Stimulated activated CD8-positive, alpha-beta memory T cell treated with anti-CD3 and anti-CD28 coated beads, Interleukin-4, amount 100 ng/mL, for 24 hours (primary cell): ENCODE data around the gene HBS1L.

Experiments
- DNase-seq: peaks from one replicate; pipeline ENCODE4 v3.0.0-alpha.2; 2020; ENCODE audit warnings: low read depth

HBS1L gene

DNA sequence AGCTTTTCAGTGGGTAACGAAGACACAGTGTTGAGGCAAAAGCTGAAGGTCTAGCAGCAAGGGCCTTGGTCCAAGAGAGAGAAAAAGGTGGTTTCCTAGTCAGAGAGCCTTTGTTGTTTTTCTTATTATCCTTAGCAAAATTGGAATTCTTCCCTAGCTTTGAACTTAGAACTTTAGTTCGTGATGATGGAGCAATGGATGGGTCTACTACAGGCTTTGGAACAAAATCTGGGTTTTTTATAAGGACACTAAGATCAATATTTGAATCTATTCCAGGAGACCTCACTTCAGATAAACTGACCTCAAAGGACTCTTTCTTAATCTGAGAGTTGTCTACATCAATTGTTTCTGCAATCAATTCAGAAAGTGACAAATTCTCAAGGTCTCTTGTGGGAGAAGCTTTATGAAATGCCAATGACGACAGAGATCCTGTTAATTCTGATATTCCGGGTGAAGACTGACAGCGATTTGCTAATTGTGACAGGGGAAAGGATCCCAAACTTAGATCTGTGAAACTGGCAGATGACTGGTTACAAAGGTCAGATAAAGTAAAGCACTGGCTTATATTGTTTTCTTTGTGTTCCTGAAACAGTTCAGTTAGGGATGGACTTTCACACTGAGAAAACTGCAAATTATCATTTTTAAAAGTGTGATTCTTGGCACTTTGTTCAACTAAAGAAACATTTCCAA is 17.7 kb downstream of the HBS1L start:
- no peak for DNase-seq

DNA sequence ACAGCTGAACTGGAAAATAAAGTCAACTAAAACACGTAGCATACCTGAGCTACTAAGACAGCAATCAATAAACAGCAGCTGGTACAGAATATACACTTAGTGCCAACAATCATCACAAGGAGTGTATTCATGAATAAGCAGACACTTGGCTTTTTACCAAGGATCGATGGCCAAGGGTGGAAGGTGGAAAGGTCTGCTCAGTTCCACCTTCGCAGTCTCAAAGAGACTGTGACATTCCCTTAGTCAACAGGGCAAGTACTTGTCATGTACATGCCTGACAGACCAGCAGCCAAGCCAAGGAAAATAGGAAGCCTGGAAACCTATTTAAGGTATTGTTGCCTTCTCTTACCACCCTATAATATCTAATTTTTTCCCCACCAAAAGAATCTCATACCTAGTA is 21.4 kb downstream of the HBS1L start:
- no peak for DNase-seq

DNA sequence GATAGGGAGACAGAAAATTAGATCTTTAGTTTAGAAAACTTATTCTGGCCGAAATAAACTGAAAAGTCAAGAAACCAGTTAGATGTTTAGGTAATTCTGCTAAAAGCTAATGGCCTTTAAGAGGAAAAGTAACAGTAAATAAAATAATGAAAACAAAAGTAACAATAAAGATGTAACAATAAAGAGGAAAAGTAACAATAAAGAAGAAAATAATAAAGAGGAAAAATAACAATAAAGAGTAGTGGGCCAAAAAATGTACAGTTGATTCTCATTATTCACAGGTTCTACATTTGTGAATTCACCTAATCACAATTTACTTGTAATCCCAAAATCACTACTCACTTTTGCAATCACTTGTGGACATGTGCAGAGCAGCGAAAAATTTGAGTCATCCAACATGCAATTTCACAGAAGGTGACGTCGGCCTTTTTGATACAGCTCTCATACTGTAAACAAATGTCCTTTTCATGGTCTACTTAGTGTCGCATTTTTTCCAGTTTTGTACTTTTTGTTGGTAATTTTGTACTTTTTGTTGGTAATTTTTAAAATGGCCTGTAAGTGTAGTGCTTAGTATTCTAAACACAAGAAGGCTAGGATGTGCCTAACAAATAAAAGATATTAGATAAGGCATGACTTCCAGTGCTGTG is 24.0 kb downstream of the HBS1L start:
- DNase-seq: no peak

DNA sequence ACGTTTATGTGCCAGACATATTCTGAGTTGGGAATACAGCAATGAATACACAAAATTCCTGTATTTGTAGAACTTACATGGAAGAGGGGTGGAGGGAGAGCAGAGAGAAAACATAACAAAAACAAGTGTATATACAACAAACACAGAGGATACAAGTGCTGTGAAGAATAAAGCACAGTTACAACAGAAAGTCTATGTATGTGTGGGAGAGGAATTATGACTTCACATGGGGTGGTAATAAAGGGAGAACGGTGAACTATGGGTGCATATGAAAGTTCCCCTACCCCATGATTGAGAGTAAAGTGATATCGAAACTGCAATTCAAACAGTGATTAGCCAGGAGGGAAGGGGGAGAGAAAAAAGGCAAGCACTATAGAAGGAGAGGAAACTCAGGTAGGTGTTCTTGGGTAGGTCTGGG is 24.6 kb downstream of the HBS1L start:
- no peak for DNase-seq

DNA sequence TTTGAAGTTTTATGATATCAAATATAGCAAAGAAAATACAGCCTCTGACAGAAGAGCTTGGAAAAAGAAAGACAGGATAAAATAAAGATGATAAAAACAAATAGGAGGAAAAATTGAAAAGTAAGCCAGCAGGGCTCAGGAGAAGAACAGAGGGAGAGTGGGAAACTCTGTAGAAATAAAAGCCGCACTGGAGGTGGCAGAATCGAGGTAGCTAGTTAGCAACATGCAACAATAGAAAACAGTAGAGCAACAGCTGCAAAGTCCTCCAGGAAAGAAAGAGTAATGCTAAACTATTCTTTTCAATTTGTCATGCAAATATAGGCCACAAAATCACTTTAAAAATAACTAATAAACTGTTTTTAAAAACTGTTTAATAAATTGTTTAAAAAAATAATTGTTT is 28.8 kb downstream of the HBS1L start:
- DNase-seq: no peak

DNA sequence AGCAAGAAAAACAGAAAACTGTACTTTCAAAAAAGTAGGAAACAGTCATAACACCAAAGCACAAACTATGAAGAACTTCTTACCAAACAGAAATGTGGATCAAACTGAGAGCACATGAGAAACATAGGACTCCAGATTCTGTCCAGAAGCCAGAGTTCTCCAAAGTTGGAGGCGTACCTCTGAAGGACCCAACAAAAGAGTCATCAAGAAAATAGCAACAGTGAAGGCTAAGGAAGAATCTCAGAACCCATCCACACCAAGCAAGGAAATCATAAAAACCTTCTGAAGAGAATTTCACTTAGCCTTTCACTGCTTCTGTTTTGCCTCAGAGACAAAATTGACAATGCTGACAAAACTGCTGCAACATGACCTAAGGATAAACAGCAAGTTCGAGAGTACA is 29.4 kb downstream of the HBS1L start:
- DNase-seq: no peak

DNA sequence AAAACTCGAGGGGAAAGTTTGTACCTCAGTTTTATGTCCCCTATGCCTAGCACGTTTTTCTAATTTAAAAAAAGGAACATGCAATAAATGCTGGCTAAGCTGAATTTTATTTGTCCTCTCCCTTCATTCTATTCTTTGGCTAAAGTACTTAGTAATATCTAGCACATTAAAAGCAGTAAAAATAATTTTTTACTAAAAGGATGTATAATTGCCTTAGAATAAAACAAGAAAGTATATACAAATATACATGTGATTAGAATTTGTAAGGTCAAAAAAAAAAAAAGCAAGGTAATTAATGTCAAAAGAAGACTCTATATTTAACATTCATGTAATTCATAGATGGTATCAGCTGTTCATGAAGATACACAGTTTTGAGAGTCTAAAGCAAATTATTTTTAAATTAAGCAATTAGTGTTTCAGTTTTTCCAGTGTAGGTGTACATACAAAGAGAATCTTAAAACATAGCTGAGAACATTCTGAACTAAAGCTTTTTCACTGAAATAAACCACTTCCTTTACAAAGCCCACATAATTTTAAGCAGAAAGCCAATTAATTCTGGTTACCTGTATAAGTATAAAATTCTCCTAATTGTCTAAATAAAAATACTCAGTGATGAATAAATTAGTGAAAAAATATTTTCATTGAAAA is 32.4 kb downstream of the HBS1L start:
- DNase-seq: no peak

DNA sequence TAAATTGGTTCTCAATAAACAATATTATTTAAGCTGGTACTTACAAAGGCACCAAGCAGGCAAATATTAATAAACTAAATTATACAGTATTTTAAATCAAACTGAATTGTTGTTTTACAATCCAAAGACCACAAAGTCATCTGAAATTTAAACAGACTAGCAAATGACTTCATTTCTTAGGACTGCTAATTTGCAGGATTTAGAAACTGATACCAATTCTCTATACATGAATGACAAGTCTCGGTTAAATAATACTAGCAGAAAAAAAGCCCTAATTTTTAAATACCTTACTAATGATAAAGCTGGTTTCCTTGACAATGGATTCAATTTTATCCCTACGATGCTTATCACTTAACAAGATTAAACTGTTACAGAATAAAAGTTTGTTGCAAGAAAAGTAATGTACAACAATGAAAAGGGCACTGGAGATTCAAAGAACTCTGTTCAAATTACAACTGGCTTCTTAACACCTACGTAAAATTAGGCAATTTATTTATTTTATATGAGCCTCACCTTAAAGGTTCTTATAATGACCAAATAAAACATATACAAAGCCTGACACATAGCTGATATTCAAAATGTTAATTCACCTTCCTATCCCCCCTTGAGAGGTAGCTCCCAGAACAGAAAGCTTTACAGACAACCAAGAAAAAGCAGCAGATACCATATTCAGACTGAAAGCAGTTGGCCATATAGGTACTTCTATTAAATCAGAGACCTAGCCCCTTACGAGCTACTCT is 33.1 kb downstream of the HBS1L start:
- no peak for DNase-seq

DNA sequence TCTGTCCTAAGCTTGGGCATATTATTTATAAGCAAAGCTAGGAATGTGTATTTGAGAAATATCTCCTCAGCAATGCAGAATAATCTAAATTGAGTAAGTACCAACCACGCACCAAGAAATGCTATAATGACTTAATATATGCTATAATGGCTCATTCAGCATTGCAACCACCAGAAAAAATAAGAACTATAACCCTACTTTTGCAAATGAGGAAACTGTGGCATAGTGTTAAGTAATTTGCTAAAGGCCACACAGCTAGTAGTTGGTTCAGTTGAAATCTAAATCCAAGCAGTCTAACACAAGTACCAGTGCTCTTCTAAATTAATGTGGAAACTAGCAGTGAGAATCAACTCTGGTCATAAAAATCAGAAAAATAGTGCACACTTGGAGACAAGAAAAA is 35.7 kb downstream of the HBS1L start:
- DNase-seq: no peak

DNA sequence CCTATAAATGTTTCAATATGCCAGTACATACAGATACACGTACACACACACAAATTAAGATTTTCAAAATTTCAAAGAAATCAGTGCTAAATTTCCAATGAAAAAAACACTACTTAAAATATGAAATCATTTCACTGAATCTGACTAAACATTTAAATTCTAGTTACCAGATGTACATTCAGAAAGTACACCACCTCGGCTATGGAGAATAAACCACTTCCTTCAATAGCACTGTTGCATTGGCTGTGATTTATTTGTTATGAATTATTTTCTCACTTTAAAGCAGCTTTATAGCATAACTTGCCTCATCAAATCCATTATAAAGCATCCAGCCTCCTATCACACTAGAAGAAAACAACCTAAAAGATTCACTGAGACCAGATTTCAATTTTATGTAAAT is 36.6 kb downstream of the HBS1L start:
- DNase-seq: no peak

DNA sequence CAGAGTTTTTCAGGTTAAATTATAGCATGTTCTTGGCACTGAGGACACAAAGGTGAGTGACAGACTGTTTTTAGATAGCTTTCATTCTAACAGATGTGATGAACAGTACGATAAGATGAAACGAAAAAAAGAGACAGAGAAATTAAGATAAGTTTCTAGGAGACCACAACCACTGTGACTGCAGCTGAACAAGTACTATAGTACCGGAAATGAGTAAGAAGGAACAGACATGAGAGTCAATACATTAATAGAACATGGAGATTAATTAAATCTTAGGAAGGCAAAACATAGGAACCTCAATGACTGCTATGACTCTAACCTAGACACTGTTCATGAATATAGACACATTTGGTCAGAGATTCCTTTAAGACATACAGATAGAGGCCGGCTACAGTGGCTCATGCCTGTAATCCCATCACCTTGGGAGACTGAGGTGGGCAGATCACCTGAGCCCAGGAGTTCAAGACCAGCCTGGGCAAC is 40.2 kb downstream of the HBS1L start:
- no peak for DNase-seq

DNA sequence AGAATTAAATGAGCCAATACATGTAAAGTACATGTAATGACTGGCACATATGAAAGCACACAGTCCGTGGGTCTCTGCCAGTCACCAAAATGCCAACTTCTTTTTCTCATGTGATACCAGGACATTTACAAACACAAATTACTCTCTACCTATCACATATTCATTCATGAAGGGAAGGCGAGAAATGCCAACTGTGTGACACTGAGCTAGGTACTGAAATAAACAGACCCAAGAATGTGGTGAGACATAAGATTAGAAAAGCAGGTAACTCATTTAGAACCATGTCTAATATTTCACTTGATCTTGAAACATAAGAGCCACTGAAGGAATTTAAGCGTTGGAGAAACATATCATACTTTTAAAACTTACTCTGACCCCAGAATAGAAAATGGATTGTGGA is 41.4 kb downstream of the HBS1L start:
- DNase-seq: no peak

DNA sequence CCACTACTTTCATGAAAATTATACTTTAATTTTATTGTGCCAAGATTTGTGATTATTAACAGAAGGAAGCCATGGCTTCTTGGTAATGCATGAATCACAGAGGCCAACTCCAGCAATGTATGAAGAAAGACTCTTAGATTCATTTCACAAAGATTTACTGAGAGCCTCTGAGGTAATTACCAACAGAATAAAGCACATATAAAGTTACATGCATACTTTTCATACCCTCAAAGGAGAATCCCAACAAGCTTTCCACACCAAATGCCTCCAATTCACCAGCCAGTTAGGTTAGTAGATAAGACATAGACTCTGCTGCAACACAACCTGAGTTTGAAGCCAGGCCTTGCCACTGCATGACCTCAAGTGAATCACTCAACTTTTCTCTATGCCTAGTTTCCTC is 41.9 kb downstream of the HBS1L start:
- DNase-seq: no peak

DNA sequence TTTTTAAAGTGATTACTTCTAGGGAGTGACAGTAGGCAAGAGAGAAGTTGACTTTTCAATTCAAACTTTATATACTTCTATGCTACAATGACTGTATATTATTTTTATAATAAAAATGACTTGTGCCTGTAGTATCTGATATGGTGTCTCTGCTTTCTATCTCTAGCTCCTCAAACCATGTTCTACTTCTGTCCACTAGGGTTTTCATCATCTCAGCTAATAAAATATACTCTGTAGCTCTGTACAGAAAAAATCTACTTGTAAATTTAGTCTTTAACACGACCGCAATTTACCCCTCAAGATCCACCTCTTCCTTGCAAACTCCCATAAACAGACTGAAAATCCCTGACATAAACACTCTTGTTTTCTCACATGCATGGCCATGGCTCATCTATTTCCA is 42.3 kb downstream of the HBS1L start:
- DNase-seq: no peak

DNA sequence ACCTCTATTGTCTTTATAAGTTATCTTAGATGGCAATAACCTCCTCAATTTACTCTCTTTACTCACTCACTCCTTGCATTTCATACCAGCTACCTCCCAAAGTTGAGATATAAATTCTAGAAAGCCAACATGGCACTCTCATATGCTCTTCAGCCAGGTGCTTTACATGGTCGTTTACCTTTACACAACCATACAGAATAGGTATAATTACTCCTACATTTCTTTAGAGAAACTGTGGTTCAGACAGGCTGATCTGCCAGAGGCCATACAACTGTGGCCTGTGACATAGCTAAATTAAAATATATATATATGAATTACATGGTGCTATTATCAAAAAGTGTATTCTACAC is 45.7 kb downstream of the HBS1L start:
- no peak for DNase-seq

DNA sequence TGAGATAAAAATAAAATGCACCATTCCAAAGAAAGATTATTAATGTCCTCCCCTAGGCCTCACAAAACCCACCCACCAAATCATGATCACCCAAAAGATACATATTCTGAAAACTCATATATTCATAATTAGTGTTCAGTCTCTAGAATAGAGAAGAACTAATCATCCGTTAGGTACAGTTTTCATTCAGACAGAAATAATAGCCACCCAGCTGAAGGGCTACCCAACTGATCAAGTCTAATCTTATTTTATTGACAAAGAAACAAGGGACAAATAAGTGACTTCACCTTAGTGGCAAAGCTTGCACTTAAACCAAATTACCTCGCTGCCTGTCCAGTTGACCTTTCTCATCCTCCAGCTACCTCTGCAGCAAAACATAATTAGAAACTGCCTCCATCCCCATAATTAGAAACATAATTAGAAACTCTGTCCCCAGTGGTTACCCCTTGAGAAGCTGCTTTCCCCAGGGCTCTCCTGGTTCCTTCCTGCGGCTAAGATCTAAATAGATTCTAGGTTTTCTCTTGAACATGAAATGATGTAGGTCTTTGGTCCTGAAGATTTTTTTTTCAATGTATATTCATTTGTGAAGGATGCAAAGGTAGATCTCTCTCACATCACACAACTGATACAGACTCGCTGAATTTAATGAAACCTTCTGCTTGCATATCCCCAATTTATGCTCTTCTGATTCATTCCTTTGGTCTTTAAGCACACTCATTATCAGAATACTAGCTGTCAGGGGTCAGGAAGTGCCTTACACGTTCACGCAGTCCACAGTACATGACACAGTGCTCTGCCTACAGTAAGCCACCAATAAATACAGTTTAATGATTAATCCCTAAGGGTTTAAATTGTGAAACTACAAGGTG is 46.3 kb downstream of the HBS1L start:
- DNase-seq: no peak

DNA sequence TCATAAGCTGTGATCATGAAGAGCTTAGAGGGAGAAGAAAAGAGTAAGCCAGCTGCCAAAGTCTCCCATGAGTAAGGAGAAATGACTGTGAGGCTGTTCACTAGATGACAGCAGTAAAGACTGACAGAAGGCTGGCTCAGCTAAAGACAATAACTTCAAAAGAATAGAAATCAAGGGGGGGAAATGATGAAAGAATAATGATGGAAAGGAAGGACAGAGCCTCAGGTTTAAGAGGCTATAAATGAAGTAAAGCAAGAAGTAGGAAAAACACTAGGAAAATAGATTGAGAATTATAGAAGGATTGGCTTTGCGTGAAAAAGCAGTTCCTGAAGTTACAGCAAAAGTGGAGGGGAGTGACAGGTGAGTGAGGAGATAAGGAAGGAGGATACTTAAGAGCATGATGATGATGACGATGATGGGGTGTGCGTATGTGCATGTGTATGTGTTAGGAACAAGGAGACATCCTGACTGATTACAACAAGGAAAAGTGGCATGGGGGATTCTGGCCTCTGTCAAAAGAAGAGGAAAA is 48.2 kb downstream of the HBS1L start:
- DNase-seq: no peak

DNA sequence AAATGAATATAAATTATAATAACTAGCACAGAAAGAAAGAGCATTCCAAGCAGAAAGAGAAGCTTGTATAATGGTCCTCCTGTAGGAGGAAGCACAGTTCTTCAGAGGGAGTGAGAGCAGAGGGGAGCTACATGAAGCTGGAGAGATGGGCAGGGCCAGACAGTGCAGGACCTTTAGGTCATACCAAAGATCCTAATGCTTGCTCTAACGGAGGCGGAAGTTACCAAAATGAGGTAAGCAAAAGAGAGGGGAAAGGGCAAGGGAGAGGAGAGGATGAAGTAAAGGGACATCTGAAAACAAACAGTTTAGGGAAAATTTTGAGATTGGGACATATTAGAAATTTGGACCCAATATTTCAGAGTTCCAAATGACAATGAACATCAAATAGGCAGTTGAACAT is 50.2 kb downstream of the HBS1L start:
- no peak for DNase-seq

DNA sequence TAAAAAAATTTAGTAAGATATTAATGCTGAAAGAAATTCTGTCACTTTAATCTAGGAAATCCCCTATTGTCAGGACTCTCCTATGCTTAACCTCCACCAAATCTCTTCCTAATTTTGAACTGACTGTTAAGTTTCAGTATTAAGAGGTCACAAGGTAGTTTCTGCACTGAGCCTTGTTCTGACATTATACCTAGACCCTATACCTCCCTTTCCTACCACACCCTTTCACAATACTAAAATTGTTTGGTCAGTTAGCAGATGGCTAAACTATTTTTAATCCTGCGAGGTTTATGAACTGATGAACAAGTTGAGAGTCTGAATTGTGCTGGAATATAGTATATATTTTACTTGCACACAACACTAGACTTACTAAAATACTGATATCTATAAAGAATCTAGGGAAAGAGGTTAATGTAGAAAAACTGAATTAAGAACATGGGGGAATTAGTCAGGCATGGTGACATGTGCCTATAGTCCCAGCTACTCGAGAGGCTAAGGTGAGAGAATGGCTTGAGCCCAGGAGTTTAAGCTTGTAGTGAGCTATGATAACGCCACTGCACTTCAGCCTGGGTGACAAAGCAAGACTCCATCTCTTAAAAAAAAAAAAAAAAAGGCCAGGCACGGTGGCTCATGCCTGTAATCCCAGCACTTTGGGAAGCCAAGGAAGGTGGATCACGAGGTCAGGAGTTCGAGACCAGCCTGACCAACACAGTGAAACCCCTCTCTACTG is 51.5 kb downstream of the HBS1L start:
- no peak for DNase-seq

DNA sequence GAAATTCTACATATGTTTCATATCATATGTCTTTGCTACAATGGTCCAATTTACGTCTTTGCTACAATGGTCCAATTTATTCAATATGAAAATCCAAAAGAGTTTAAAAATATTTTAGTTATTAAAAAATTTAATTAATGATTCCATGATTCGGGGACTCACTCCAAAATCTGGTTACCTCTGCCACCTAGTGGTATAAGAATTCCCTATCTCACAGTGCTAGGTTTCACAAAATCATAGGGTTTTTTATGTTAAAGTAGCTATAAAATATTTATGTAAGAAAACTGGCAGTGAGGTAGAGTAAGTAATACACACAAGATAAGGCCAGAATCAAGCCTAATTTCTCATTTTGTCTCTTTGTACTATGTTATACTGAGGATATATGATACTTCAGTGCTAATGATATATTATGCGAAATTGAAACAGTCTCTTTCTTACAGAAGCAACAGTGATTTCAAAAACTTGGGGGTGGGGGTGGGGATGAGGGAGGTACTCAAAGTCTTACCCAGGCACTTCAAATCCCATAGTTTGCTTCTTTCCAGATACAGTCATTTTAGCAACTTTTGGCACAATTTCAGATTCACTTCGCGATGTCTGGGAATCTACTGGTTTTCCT is 52.3 kb downstream of the HBS1L start:
- no peak for DNase-seq

DNA sequence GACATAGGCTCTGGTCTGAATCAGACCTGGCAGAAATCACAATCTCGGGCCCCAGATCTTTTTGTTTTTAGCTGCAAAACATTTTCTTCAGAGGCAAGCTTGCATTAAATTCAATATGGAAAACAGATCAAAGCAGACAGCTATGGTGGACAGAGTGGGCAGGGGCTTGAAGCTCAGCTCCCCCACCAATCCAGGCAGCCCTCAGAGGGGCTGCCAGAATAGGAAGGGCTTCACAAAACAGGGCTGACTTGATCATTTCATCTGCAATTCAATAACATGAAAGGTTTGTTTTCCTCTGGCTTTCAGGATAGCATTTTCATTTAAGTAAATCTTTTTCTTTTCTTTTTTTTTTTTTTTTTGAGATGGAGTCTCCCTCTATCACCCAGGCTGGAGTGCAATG is 55.5 kb downstream of the HBS1L start:
- no peak for DNase-seq
